Measurements from ENCODE around the gene ATG4D. TPM values are rescaled to one million over a fixed set of nuclear protein-coding genes. Genes with fewer than 3 reads are reported as not detected.

ATG4D gene
- total and polyA plus RNA-seq, 10 of the 15 experiments (the other 5 are each of a cell fraction or from before 2014, with no cell fraction given) = 0.39 to 28.7 (median 13.4) TPM

- TF ChIP-seq ZSCAN29 (IDR thresholded peaks at IDR 0.05) = no peak
- TF ChIP-seq TARDBP (IDR thresholded peaks at IDR 0.05; ENCODE audit: borderline replicate concordance) = no peak
- no peak for TF ChIP-seq PAX8 (IDR thresholded peaks at IDR 0.05)
- TF ChIP-seq TCF7 (IDR thresholded peaks at IDR 0.05; ENCODE audit: borderline replicate concordance) = no peak
- no peak for TF ChIP-seq PML (IDR thresholded peaks at IDR 0.05; ENCODE audit: low read length)
- TF ChIP-seq YBX1 (IDR thresholded peaks at IDR 0.05) = no peak
- no peak for TF ChIP-seq HDAC2 (IDR thresholded peaks at IDR 0.05)
- TF ChIP-seq BRCA1 (IDR thresholded peaks at IDR 0.05; ENCODE audit: low read depth, low read length) = no peak
- TF ChIP-seq SUZ12 (IDR thresholded peaks at IDR 0.05; ENCODE audit: unreplicated experiment) = no peak
- TF ChIP-seq USF2 (IDR thresholded peaks at IDR 0.05; ENCODE audit: borderline replicate concordance, low read depth, low read length) = peak; percentile 9; the same call in 1 of the 2 replicates
- no peak for TF ChIP-seq SPI1 (IDR thresholded peaks at IDR 0.05; ENCODE audit: borderline replicate concordance, insufficient read depth, low read depth, low read length)
- TF ChIP-seq, protein P1, sequence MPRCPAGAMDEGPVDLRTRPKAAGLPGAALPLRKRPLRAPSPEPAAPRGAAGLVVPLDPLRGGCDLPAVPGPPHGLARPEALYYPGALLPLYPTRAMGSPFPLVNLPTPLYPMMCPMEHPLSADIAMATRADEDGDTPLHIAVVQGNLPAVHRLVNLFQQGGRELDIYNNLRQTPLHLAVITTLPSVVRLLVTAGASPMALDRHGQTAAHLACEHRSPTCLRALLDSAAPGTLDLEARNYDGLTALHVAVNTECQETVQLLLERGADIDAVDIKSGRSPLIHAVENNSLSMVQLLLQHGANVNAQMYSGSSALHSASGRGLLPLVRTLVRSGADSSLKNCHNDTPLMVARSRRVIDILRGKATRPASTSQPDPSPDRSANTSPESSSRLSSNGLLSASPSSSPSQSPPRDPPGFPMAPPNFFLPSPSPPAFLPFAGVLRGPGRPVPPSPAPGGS (IDR thresholded peaks at IDR 0.05; ENCODE audit: borderline replicate concordance, insufficient read depth, low read depth, low read length, poor library complexity, severe bottlenecking) = no peak
- no peak for TF ChIP-seq SIX5 (IDR thresholded peaks at IDR 0.05; ENCODE audit: low read depth, low read length, severe bottlenecking)
- TF ChIP-seq EGR1 (IDR thresholded peaks at IDR 0.05; ENCODE audit: borderline replicate concordance in 1 of 2, low read depth in 2 of 2, low read length in 2 of 2) = no peak
- TF ChIP-seq SP1 (IDR thresholded peaks at IDR 0.05; ENCODE audit: low read depth, low read length) = no peak
- TF ChIP-seq KDM1A (IDR thresholded peaks at IDR 0.05; ENCODE audit: borderline replicate concordance) = no peak
- no peak for TF ChIP-seq HDAC6 (IDR thresholded peaks at IDR 0.05; ENCODE audit: unreplicated experiment)
- 0 out of 2 replicates have a peak, but pooled peaks have one; percentile 13 for TF ChIP-seq TCF3 (IDR thresholded peaks at IDR 0.05; ENCODE audit: borderline replicate concordance, insufficient read depth, low read depth, low read length)
- peak; percentile 31; the same call in 1 of the 2 replicates for TF ChIP-seq POLR2AphosphoS5 (IDR thresholded peaks at IDR 0.05; ENCODE audit: low read length)
- TF ChIP-seq, protein P2, sequence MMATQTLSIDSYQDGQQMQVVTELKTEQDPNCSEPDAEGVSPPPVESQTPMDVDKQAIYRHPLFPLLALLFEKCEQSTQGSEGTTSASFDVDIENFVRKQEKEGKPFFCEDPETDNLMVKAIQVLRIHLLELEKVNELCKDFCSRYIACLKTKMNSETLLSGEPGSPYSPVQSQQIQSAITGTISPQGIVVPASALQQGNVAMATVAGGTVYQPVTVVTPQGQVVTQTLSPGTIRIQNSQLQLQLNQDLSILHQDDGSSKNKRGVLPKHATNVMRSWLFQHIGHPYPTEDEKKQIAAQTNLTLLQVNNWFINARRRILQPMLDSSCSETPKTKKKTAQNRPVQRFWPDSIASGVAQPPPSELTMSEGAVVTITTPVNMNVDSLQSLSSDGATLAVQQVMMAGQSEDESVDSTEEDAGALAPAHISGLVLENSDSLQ (IDR thresholded peaks at IDR 0.05) = peak; percentile 35; the same call in 1 of the 2 replicates
- TF ChIP-seq, protein P3, sequence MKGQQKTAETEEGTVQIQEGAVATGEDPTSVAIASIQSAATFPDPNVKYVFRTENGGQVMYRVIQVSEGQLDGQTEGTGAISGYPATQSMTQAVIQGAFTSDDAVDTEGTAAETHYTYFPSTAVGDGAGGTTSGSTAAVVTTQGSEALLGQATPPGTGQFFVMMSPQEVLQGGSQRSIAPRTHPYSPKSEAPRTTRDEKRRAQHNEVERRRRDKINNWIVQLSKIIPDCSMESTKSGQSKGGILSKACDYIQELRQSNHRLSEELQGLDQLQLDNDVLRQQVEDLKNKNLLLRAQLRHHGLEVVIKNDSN (IDR thresholded peaks at IDR 0.05; ENCODE audit: borderline replicate concordance, extremely low read length, insufficient read depth, low read depth, low read length) = peak; percentile 81
- TF ChIP-seq NFXL1 (IDR thresholded peaks at IDR 0.05; ENCODE audit: borderline replicate concordance) = no peak
- no peak for TF ChIP-seq REST (IDR thresholded peaks at IDR 0.05; ENCODE audit: low read depth, low read length)
- no peak for TF ChIP-seq RUNX3 (IDR thresholded peaks at IDR 0.05; ENCODE audit: low read length)
Observed at GRCh38 chr19:10552510-10553053, 8.9 kb downstream of the ATG4D start (continued).

Measured in GM12878 (cell line).